GM21723 (cell line): ENCODE measurements around the gene DENND1A.

Experiments
- ATAC-seq: cut with Tn5 transposase; IDR thresholded peaks from one replicate; pipeline ENCODE4 v1.9.1; 2021; ENCODE audit warnings: mild to moderate bottlenecking, moderate library complexity; ENCODE audit not compliant: unreplicated experiment

The DENND1A gene

GRCh38 chr9:123480791-123481190 is 449.1 kb downstream of the DENND1A start:
- no peak for ATAC-seq

GRCh38 chr9:123480096-123480495 is 449.8 kb downstream of the DENND1A start:
- no peak for ATAC-seq

GRCh38 chr9:123478967-123479602 is 450.8 kb downstream of the DENND1A start:
- ATAC-seq, result no peak

GRCh38 chr9:123478160-123478559 is 451.8 kb downstream of the DENND1A start:
- no peak for ATAC-seq

- ATAC-seq, result no peak
These were observed 454.5 kb downstream of the DENND1A start for GRCh38 chr9:123475407-123475806.

GRCh38 chr9:123472862-123473614 is 456.9 kb downstream of the DENND1A start:
- ATAC-seq, result no peak

- ATAC-seq, result no peak
These were observed 457.9 kb downstream of the DENND1A start for GRCh38 chr9:123471843-123472570.

GRCh38 chr9:123470991-123471770 is 458.7 kb downstream of the DENND1A start:
- ATAC-seq, result no peak

- ATAC-seq, result no peak
These were observed 459.7 kb downstream of the DENND1A start for GRCh38 chr9:123470121-123470782.

- no peak for ATAC-seq
These were observed 460.6 kb downstream of the DENND1A start for GRCh38 chr9:123469282-123469681.

GRCh38 chr9:123468541-123468940 is 461.4 kb downstream of the DENND1A start:
- no peak for ATAC-seq

GRCh38 chr9:123465304-123465703 is 464.6 kb downstream of the DENND1A start:
- ATAC-seq, result no peak

GRCh38 chr9:123460091-123460490 is 469.8 kb downstream of the DENND1A start:
- no peak for ATAC-seq

GRCh38 chr9:123457583-123457982 is 472.3 kb downstream of the DENND1A start:
- ATAC-seq, result no peak

- ATAC-seq, result no peak
These were observed 473.9 kb downstream of the DENND1A start for GRCh38 chr9:123456011-123456410.

- no peak for ATAC-seq
These were observed 474.7 kb downstream of the DENND1A start for GRCh38 chr9:123455187-123455586.

GRCh38 chr9:123454361-123454760 is 475.6 kb downstream of the DENND1A start:
- ATAC-seq, result no peak

- ATAC-seq, result no peak
These were observed 476.1 kb downstream of the DENND1A start for GRCh38 chr9:123453831-123454321.

- no peak for ATAC-seq
These were observed 476.8 kb downstream of the DENND1A start for GRCh38 chr9:123453076-123453667.

GRCh38 chr9:123450996-123451395 is 478.9 kb downstream of the DENND1A start:
- no peak for ATAC-seq
